ENCODE results near the gene GTF2A2. TPM values are rescaled to one million over a fixed set of nuclear protein-coding genes. Genes with fewer than 3 reads are reported as not detected.
"Not testable (repeated sequence)": the region's sequence is repeated elsewhere in the genome, so short reads cannot be mapped to it uniquely, and the experiment has no call there.

Gene GTF2A2
- total RNA-seq, 1 donor from 2014 or later: 73.6 TPM

GRCh38 chr15:59644756-59645155 is 12.6 kb downstream of the GTF2A2 start:
- intact Hi-C loops (cut with DNase I): no loop called here
- DNase-seq (no peak), ATAC-seq (no peak)
- no peak overlapping the region for H3K4me3 ChIP-seq
- no peak for TF ChIP-seq CTCF (IDR thresholded peaks at IDR 0.05)
- peaks cover 78% of the 10 kb centered on the region for H3K36me3 ChIP-seq
- no peak overlapping the region for H3K27ac ChIP-seq
- H3K27me3 ChIP-seq: no peaks in the 10 kb centered on the region
- no peaks in the 10 kb centered on the region for H3K9me3 ChIP-seq
- peaks cover 1% of the 10 kb centered on the region for H3K4me1 ChIP-seq

- H3K36me3 ChIP-seq: peaks cover 77% of the 10 kb centered on the region
- H3K27ac ChIP-seq: no peak overlapping the region
- TF ChIP-seq CTCF (IDR thresholded peaks at IDR 0.05): no peak
- H3K27me3 ChIP-seq: no peaks in the 10 kb centered on the region
- ATAC-seq (no peak), DNase-seq (no peak)
- no peak overlapping the region for H3K4me3 ChIP-seq
- H3K4me1 ChIP-seq: no peaks in the 10 kb centered on the region
- H3K9me3 ChIP-seq: no peaks in the 10 kb centered on the region
- intact Hi-C loops (cut with DNase I): no loop called here
Measured at GRCh38 chr15:59642351-59642750, 15.0 kb downstream of the GTF2A2 start.

- H3K4me3 ChIP-seq; H3K9me3 ChIP-seq; H3K27ac ChIP-seq; intact Hi-C loops (cut with DNase I); ATAC-seq; DNase-seq; H3K4me1 ChIP-seq; H3K27me3 ChIP-seq: not testable (repeated sequence)
- peaks cover 41% of the 10 kb centered on the region for H3K36me3 ChIP-seq
Measured at GRCh38 chr15:59637507-59637906, 19.8 kb downstream of the GTF2A2 start.

- Histone ChIP-seq H3K4me3 (no peak overlapping the region), H3K27me3 (no peaks in the 10 kb centered on the region), H3K27ac (no peak overlapping the region), H3K36me3 (peaks cover 31% of the 10 kb centered on the region), H3K9me3 (no peaks in the 10 kb centered on the region), H3K4me1 (no peaks in the 10 kb centered on the region)
- DNase-seq (no peak), ATAC-seq (peak; percentile 54)
- intact Hi-C loops (cut with DNase I): no loop called here
- no peak for TF ChIP-seq CTCF (IDR thresholded peaks at IDR 0.05)
Measured at GRCh38 chr15:59636184-59636583, 21.1 kb downstream of the GTF2A2 start.

GRCh38 chr15:59632714-59633113 is 24.6 kb downstream of the GTF2A2 start:
- DNase-seq (no peak), ATAC-seq (no peak)

GRCh38 chr15:59622289-59622688 is 35.0 kb downstream of the GTF2A2 start:
- Histone ChIP-seq H3K9me3 (no peaks in the 10 kb centered on the region), H3K27ac (no peak overlapping the region), H3K27me3 (no peaks in the 10 kb centered on the region), H3K4me3 (no peak overlapping the region), H3K36me3 (no peaks in the 10 kb centered on the region), H3K4me1 (no peaks in the 10 kb centered on the region)
- ATAC-seq (peak; percentile 79), DNase-seq (no peak)
- peak; percentile 16 for TF ChIP-seq CTCF (IDR thresholded peaks at IDR 0.05)
- intact Hi-C loops (cut with DNase I): no loop called here

More at GRCh38 chr15:59632714-59633113, 24.6 kb downstream of the GTF2A2 start:
- Histone ChIP-seq H3K9me3 (no peaks in the 10 kb centered on the region), H3K4me3 (no peak overlapping the region), H3K4me1 (no peaks in the 10 kb centered on the region), H3K27ac (no peak overlapping the region), H3K27me3 (no peaks in the 10 kb centered on the region), H3K36me3 (peaks cover 3% of the 10 kb centered on the region)
- intact Hi-C loops (cut with DNase I): no loop called here
- no peak for TF ChIP-seq CTCF (IDR thresholded peaks at IDR 0.05)

Data from upper lobe of right lung (tissue), 1 donor.